T-helper 1 cell treated with Interleukin-12 subunit alpha and Interleukin-12 subunit beta and Interleukin-4 antibody, amounts not matched to agents 30 μg/mL and 1 μg/mL, for 36 hours (primary cell): ENCODE data around the gene CRELD2.

Source experiments
- H3K27ac Mint-ChIP-seq: one replicate; pipeline ENCODE4 v1.8.0; 2021; ENCODE audit warnings: mild to moderate bottlenecking, mixed read lengths
- H3K27me3 Mint-ChIP-seq: one replicate; pipeline ENCODE4 v1.8.0; 2021; ENCODE audit warnings: low read depth, mixed read lengths
- H3K36me3 Mint-ChIP-seq: one replicate; pipeline ENCODE4 v1.8.0; 2021; ENCODE audit warnings: low read depth, mixed read lengths
- H3K4me1 Mint-ChIP-seq: one replicate; pipeline ENCODE4 v1.8.0; 2021; ENCODE audit warnings: low read depth, mixed read lengths
- H3K4me3 Mint-ChIP-seq: one replicate; pipeline ENCODE4 v1.8.0; 2021; ENCODE audit warnings: mild to moderate bottlenecking, moderate library complexity, mixed read lengths
- H3K9me3 Mint-ChIP-seq: one replicate; pipeline ENCODE4 v1.8.0; 2021; ENCODE audit warnings: mixed read lengths

CRELD2 gene

GRCh38 chr22:49917974-49918910 lies at the start of gene CRELD2, which contains the start of gene ALG12:
TSS of gene CRELD2 (plus strand) at chr22:49918634. CDS start at chr22:49918770, 136 bp downstream.
TSS of gene ALG12 (minus strand) at chr22:49918438. CDS start at chr22:49913765, 4,673 bp downstream.
- Mint-ChIP-seq H3K27me3 (no peaks in the 10 kb centered on the region), H3K9me3 (no peaks in the 10 kb centered on the region), H3K4me3 (peak within 1 kb of the TSS; percentile 89), H3K27ac (peak within 1 kb of the TSS; percentile 91), H3K4me1 (peaks cover 16% of the 10 kb centered on the region), H3K36me3 (peaks cover 18% of the 10 kb centered on the region)

- peaks cover 50% of the 10 kb centered on the region for H3K9me3 Mint-ChIP-seq
Measured at GRCh38 chr22:49869086-49869830, 49.2 kb upstream of the CRELD2 start.

GRCh38 chr22:49869845-49870712 lies 48.4 kb upstream of the CRELD2 start:
- H3K36me3 Mint-ChIP-seq, result peaks cover 58% of the 10 kb centered on the region
- peaks cover 50% of the 10 kb centered on the region for H3K9me3 Mint-ChIP-seq
- H3K4me1 Mint-ChIP-seq, result peaks cover 46% of the 10 kb centered on the region
- H3K4me3 Mint-ChIP-seq, result no peak overlapping the region
- no peaks in the 10 kb centered on the region for H3K27me3 Mint-ChIP-seq
- no peak overlapping the region for H3K27ac Mint-ChIP-seq

More at GRCh38 chr22:49869086-49869830, 49.2 kb upstream of the CRELD2 start:
- no peaks in the 10 kb centered on the region for H3K27me3 Mint-ChIP-seq
- peaks cover 44% of the 10 kb centered on the region for H3K4me1 Mint-ChIP-seq
- peaks cover 56% of the 10 kb centered on the region for H3K36me3 Mint-ChIP-seq
- H3K4me3 Mint-ChIP-seq, result peak overlapping the region; percentile 26
- H3K27ac Mint-ChIP-seq, result no peak overlapping the region

- no peaks in the 10 kb centered on the region for H3K27me3 Mint-ChIP-seq
- peaks cover 58% of the 10 kb centered on the region for H3K36me3 Mint-ChIP-seq
- peaks cover 46% of the 10 kb centered on the region for H3K4me1 Mint-ChIP-seq
Measured at GRCh38 chr22:49871482-49871881, 47.0 kb upstream of the CRELD2 start.

GRCh38 chr22:49872347-49872746 lies 46.1 kb upstream of the CRELD2 start:
- peaks cover 40% of the 10 kb centered on the region for H3K4me1 Mint-ChIP-seq
- peaks cover 53% of the 10 kb centered on the region for H3K36me3 Mint-ChIP-seq
- H3K9me3 Mint-ChIP-seq, result peaks cover 30% of the 10 kb centered on the region
- no peak overlapping the region for H3K27ac Mint-ChIP-seq
- H3K4me3 Mint-ChIP-seq, result no peak overlapping the region
- H3K27me3 Mint-ChIP-seq, result no peaks in the 10 kb centered on the region

More at GRCh38 chr22:49871482-49871881, 47.0 kb upstream of the CRELD2 start:
- H3K9me3 Mint-ChIP-seq, result peaks cover 39% of the 10 kb centered on the region
- H3K4me3 Mint-ChIP-seq, result no peak overlapping the region
- no peak overlapping the region for H3K27ac Mint-ChIP-seq

- Mint-ChIP-seq H3K27ac (no peak overlapping the region), H3K36me3 (peaks cover 49% of the 10 kb centered on the region), H3K4me3 (no peak overlapping the region), H3K9me3 (peaks cover 21% of the 10 kb centered on the region), H3K4me1 (peaks cover 30% of the 10 kb centered on the region), H3K27me3 (no peaks in the 10 kb centered on the region)
Measured at GRCh38 chr22:49873228-49873940, 45.0 kb upstream of the CRELD2 start.

- peaks cover 34% of the 10 kb centered on the region for H3K4me1 Mint-ChIP-seq
- no peak overlapping the region for H3K4me3 Mint-ChIP-seq
- peaks cover 38% of the 10 kb centered on the region for H3K36me3 Mint-ChIP-seq
- H3K9me3 Mint-ChIP-seq, result no peaks in the 10 kb centered on the region
- H3K27me3 Mint-ChIP-seq, result no peaks in the 10 kb centered on the region
- H3K27ac Mint-ChIP-seq, result no peak overlapping the region
Measured at GRCh38 chr22:49877642-49878041, 40.8 kb upstream of the CRELD2 start.

- Mint-ChIP-seq H3K4me1 (peaks cover 32% of the 10 kb centered on the region), H3K4me3 (no peak overlapping the region), H3K27ac (no peak overlapping the region), H3K36me3 (peaks cover 40% of the 10 kb centered on the region), H3K9me3 (no peaks in the 10 kb centered on the region), H3K27me3 (no peaks in the 10 kb centered on the region)
Measured at GRCh38 chr22:49878206-49878605, 40.2 kb upstream of the CRELD2 start.

GRCh38 chr22:49879871-49880270 lies 38.6 kb upstream of the CRELD2 start:
- H3K27ac Mint-ChIP-seq, result peak overlapping the region; percentile 84
- H3K9me3 Mint-ChIP-seq, result no peaks in the 10 kb centered on the region
- peaks cover 31% of the 10 kb centered on the region for H3K4me1 Mint-ChIP-seq

GRCh38 chr22:49880281-49880680 lies 38.2 kb upstream of the CRELD2 start:
- H3K36me3 Mint-ChIP-seq, result peaks cover 43% of the 10 kb centered on the region
- no peaks in the 10 kb centered on the region for H3K9me3 Mint-ChIP-seq
- peak overlapping the region; percentile 84 for H3K27ac Mint-ChIP-seq
- no peaks in the 10 kb centered on the region for H3K27me3 Mint-ChIP-seq
- H3K4me1 Mint-ChIP-seq, result peaks cover 29% of the 10 kb centered on the region
- H3K4me3 Mint-ChIP-seq, result peak overlapping the region; percentile 60

More at GRCh38 chr22:49879871-49880270, 38.6 kb upstream of the CRELD2 start:
- Mint-ChIP-seq H3K4me3 (peak overlapping the region; percentile 60), H3K27me3 (no peaks in the 10 kb centered on the region), H3K36me3 (peaks cover 47% of the 10 kb centered on the region)

- H3K27me3 Mint-ChIP-seq, result no peaks in the 10 kb centered on the region
- H3K4me3 Mint-ChIP-seq, result no peak overlapping the region
- H3K9me3 Mint-ChIP-seq, result no peaks in the 10 kb centered on the region
- peaks cover 38% of the 10 kb centered on the region for H3K36me3 Mint-ChIP-seq
- H3K27ac Mint-ChIP-seq, result no peak overlapping the region
- H3K4me1 Mint-ChIP-seq, result peaks cover 24% of the 10 kb centered on the region
Measured at GRCh38 chr22:49881856-49882255, 36.6 kb upstream of the CRELD2 start.

- Mint-ChIP-seq H3K27ac (peak overlapping the region; percentile 10), H3K27me3 (no peaks in the 10 kb centered on the region), H3K4me3 (no peak overlapping the region), H3K36me3 (peaks cover 43% of the 10 kb centered on the region), H3K9me3 (no peaks in the 10 kb centered on the region), H3K4me1 (peaks cover 24% of the 10 kb centered on the region)
Measured at GRCh38 chr22:49882519-49883293, 35.7 kb upstream of the CRELD2 start.

GRCh38 chr22:49883294-49883640 lies 35.2 kb upstream of the CRELD2 start:
- Mint-ChIP-seq H3K4me3 (no peak overlapping the region), H3K36me3 (peaks cover 42% of the 10 kb centered on the region), H3K9me3 (no peaks in the 10 kb centered on the region), H3K27ac (no peak overlapping the region), H3K4me1 (peaks cover 24% of the 10 kb centered on the region), H3K27me3 (no peaks in the 10 kb centered on the region)
